Fibroblast of lung (primary cell): ENCODE data around the gene KIAA1217.

Source experiments
- EZH2 ChIP-seq: IDR thresholded peaks from 2 replicates; pipeline ENCODE4 v1.5.1; 2012; ENCODE audit warnings: low read length, control low read depth, mild to moderate bottlenecking; ENCODE audit errors: missing control alignments
- TF ChIP-seq, protein P1 (sequence below), 2 donors: IDR thresholded peaks in 1 of 2; conservative IDR thresholded peaks in 1 of 2; 1 replicate in 1 of 2; 2 replicates in 1 of 2; pipeline ENCODE4 v1.5.1; 2011 to 2012; ENCODE audit warnings: low read length in 2 of 2, control low read depth in 1 of 2, inconsistent platforms in 1 of 2, low read depth in 1 of 2, mild to moderate bottlenecking in 1 of 2

GRCh38 chr10:24415455-24416125 lies 206.7 kb downstream of the KIAA1217 start:
- TF ChIP-seq EZH2, result no peak
- TF ChIP-seq, protein P1, sequence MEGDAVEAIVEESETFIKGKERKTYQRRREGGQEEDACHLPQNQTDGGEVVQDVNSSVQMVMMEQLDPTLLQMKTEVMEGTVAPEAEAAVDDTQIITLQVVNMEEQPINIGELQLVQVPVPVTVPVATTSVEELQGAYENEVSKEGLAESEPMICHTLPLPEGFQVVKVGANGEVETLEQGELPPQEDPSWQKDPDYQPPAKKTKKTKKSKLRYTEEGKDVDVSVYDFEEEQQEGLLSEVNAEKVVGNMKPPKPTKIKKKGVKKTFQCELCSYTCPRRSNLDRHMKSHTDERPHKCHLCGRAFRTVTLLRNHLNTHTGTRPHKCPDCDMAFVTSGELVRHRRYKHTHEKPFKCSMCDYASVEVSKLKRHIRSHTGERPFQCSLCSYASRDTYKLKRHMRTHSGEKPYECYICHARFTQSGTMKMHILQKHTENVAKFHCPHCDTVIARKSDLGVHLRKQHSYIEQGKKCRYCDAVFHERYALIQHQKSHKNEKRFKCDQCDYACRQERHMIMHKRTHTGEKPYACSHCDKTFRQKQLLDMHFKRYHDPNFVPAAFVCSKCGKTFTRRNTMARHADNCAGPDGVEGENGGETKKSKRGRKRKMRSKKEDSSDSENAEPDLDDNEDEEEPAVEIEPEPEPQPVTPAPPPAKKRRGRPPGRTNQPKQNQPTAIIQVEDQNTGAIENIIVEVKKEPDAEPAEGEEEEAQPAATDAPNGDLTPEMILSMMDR (conservative IDR thresholded peaks at IDR 0.05 in 1 of 2, IDR thresholded peaks at IDR 0.05 in 1 of 2; ENCODE audit: low read depth in 1 of 2, low read length in 2 of 2), result no peak
